Peyer's patch (tissue), 4 donors: Measurements from ENCODE around the gene TNFRSF14.

Source experiments
- POLR2A ChIP-seq, 2 donors: fragments of 450-650 bp; IDR thresholded peaks; one replicate each; pipeline ENCODE4 v1.5.1; 2017; ENCODE audit warnings: antibody characterized with exemption in 2 of 2, mild to moderate bottlenecking in 2 of 2, moderate library complexity in 2 of 2
- TF ChIP-seq, protein P1 (sequence below), 6 experiments: fragments of 450-650 bp in 4 of 6; fragments of 200-600 bp in 2 of 6; sonication (generic) in 1 of 6; IDR thresholded peaks; one replicate each; pipeline ENCODE4 v1.5.1; 2017 to 2019; ENCODE audit warnings: antibody characterized with exemption in 6 of 6, mild to moderate bottlenecking in 3 of 6, moderate library complexity in 1 of 6

- TF ChIP-seq POLR2A (IDR thresholded peaks at IDR 0.05): no peak
- TF ChIP-seq, protein P1, sequence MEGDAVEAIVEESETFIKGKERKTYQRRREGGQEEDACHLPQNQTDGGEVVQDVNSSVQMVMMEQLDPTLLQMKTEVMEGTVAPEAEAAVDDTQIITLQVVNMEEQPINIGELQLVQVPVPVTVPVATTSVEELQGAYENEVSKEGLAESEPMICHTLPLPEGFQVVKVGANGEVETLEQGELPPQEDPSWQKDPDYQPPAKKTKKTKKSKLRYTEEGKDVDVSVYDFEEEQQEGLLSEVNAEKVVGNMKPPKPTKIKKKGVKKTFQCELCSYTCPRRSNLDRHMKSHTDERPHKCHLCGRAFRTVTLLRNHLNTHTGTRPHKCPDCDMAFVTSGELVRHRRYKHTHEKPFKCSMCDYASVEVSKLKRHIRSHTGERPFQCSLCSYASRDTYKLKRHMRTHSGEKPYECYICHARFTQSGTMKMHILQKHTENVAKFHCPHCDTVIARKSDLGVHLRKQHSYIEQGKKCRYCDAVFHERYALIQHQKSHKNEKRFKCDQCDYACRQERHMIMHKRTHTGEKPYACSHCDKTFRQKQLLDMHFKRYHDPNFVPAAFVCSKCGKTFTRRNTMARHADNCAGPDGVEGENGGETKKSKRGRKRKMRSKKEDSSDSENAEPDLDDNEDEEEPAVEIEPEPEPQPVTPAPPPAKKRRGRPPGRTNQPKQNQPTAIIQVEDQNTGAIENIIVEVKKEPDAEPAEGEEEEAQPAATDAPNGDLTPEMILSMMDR (IDR thresholded peaks at IDR 0.05): no peak
These were observed 35.5 kb downstream of the TNFRSF14 start for GRCh38 chr1:2591581-2592261.
